Ascending aorta (tissue), 2 donors: ENCODE measurements around the gene SLTM. TPM values are rescaled to one million over a fixed set of nuclear protein-coding genes. Genes with fewer than 3 reads are reported as not detected.
"Not testable (repeated sequence)": the region's sequence is repeated elsewhere in the genome, so short reads cannot be mapped to it uniquely, and the experiment has no call there.

Source experiments
- DNase-seq, 2 donors: peaks; one replicate each; pipeline ENCODE4 v3.0.0-alpha.2; 2019; ENCODE audit warnings: low spot score in 2 of 2
- H3K27ac ChIP-seq, 2 donors: fragments of 200-600 bp; sonication (generic); one replicate each; pipeline ENCODE4 v1.5.1; 2016 to 2017; ENCODE audit warnings: mild to moderate bottlenecking in 1 of 2
- H3K27me3 ChIP-seq: fragments of 200-600 bp; sonication (generic); one replicate; pipeline ENCODE4 v1.5.1; 2017
- H3K36me3 ChIP-seq, 2 donors: fragments of 200-600 bp; sonication (generic); one replicate each; pipeline ENCODE4 v1.5.1; 2016
- H3K4me1 ChIP-seq, 2 donors: fragments of 200-600 bp; sonication (generic); one replicate each; pipeline ENCODE4 v1.5.1; 2016 to 2017; ENCODE audit warnings: mild to moderate bottlenecking in 1 of 2
- H3K4me3 ChIP-seq, 2 donors: fragments of 200-600 bp; sonication (generic); one replicate each; pipeline ENCODE4 v1.5.1; 2016 to 2017; ENCODE audit warnings: mild to moderate bottlenecking in 1 of 2
- H3K9me3 ChIP-seq, 2 donors: fragments of 200-600 bp; sonication (generic); one replicate each; pipeline ENCODE4 v1.5.1; 2016
- CTCF ChIP-seq, 3 experiments: fragments of 200-600 bp in 2 of 3; fragments of 450-650 bp in 1 of 3; sonication (generic) in 2 of 3; IDR thresholded peaks; one replicate each; pipeline ENCODE4 v1.5.1; 2016 to 2019; ENCODE audit warnings: antibody characterized with exemption in 3 of 3, mild to moderate bottlenecking in 1 of 3, moderate library complexity in 1 of 3
- intact Hi-C: fragments of 100-400 bp; cut with DNase I; formaldehyde crosslinking; loops from one replicate; pipeline ENCODE4 v1.15.1; 2023
- total RNA-seq: library from RNA; depleted of rRNA; stranded (reverse); fragments of >200 nt; gene quantifications from one replicate; pipeline ENCODE4 v1.1.0, GENCODE V29; 2016

Gene SLTM
- total RNA-seq, 1 donor from 2014 or later = 109 TPM

GRCh38 chr15:58918239-58918638 is 15.2 kb downstream of the SLTM start:
- intact Hi-C loops = no loop called here
- H3K27me3 ChIP-seq = no peaks in the 10 kb centered on the region
- TF ChIP-seq CTCF (IDR thresholded peaks at IDR 0.05) = no peak
- H3K36me3 ChIP-seq = peaks cover 11 to 15% of the 10 kb centered on the region in 2 donors
- H3K27ac ChIP-seq = no peak overlapping the region
- no peaks in the 10 kb centered on the region for H3K4me1 ChIP-seq
- DNase-seq = no peak
- no peaks in the 10 kb centered on the region for H3K9me3 ChIP-seq
- no peak overlapping the region for H3K4me3 ChIP-seq

GRCh38 chr15:58917613-58918129 is 15.8 kb downstream of the SLTM start:
- peaks cover 15 to 19% of the 10 kb centered on the region in 2 donors for H3K36me3 ChIP-seq
- H3K27me3 ChIP-seq, H3K4me3 ChIP-seq, intact Hi-C loops, H3K4me1 ChIP-seq, H3K27ac ChIP-seq, H3K9me3 ChIP-seq, DNase-seq: not testable (repeated sequence)

- H3K9me3 ChIP-seq = no peaks in the 10 kb centered on the region
- no peaks in the 10 kb centered on the region for H3K4me1 ChIP-seq
- no peak overlapping the region for H3K4me3 ChIP-seq
- intact Hi-C loops = no loop called here
- no peak for TF ChIP-seq CTCF (IDR thresholded peaks at IDR 0.05)
- DNase-seq = no peak
- H3K27me3 ChIP-seq = no peaks in the 10 kb centered on the region
- peaks cover 21 to 26% of the 10 kb centered on the region in 2 donors for H3K36me3 ChIP-seq
- no peak overlapping the region for H3K27ac ChIP-seq
Observed at GRCh38 chr15:58916962-58917361, 16.5 kb downstream of the SLTM start.

- Histone ChIP-seq H3K9me3 (no peaks in the 10 kb centered on the region), H3K36me3 (peaks cover 30 to 46% of the 10 kb centered on the region in 2 donors), H3K4me3 (no peak overlapping the region), H3K27me3 (no peaks in the 10 kb centered on the region), H3K4me1 (no peaks in the 10 kb centered on the region), H3K27ac (no peak overlapping the region)
- intact Hi-C loops = no loop called here
- no peak for DNase-seq
- no peak for TF ChIP-seq CTCF (IDR thresholded peaks at IDR 0.05)
Observed at GRCh38 chr15:58910456-58910855, 23.0 kb downstream of the SLTM start.

GRCh38 chr15:58909616-58910015 is 23.9 kb downstream of the SLTM start:
- Histone ChIP-seq H3K4me1 (no peaks in the 10 kb centered on the region), H3K27ac (no peak overlapping the region), H3K36me3 (peaks cover 30 to 48% of the 10 kb centered on the region in 2 donors), H3K4me3 (no peak overlapping the region), H3K9me3 (no peaks in the 10 kb centered on the region), H3K27me3 (no peaks in the 10 kb centered on the region)
- intact Hi-C loops = no loop called here
- TF ChIP-seq CTCF (IDR thresholded peaks at IDR 0.05) = no peak
- DNase-seq = no peak

GRCh38 chr15:58908550-58909309 is 24.7 kb downstream of the SLTM start:
- no peak overlapping the region for H3K27ac ChIP-seq
- no peak overlapping the region for H3K4me3 ChIP-seq
- DNase-seq = no peak
- H3K36me3 ChIP-seq = peaks cover 24 to 43% of the 10 kb centered on the region in 2 donors
- intact Hi-C loops = no loop called here
- TF ChIP-seq CTCF (IDR thresholded peaks at IDR 0.05) = no peak
- no peaks in the 10 kb centered on the region for H3K27me3 ChIP-seq
- no peaks in the 10 kb centered on the region for H3K9me3 ChIP-seq
- H3K4me1 ChIP-seq = no peaks in the 10 kb centered on the region
